ENCODE results near the gene ASIC3.

DNA sequence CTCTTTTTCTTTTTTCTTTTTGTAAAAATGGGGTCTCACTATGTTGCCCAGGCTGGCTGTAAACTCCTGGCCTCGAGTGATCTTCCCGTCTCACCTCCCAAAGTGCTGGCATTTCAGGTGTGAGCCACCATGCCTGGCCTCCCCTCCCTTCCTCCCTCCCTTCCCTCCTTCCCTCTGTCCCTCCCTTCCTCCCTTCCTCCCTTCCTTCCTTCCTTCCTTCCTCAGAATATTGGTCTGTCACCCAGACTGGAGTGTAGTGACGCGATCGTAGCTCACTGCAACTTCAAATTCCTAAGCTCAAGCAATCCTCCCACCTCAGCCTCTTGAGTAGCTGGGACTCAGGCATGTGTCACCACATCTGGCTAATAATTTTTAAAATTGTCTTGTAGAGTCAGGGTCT is 46.3 kb downstream of the ASIC3 start:
- TF ChIP-seq, protein P1, sequence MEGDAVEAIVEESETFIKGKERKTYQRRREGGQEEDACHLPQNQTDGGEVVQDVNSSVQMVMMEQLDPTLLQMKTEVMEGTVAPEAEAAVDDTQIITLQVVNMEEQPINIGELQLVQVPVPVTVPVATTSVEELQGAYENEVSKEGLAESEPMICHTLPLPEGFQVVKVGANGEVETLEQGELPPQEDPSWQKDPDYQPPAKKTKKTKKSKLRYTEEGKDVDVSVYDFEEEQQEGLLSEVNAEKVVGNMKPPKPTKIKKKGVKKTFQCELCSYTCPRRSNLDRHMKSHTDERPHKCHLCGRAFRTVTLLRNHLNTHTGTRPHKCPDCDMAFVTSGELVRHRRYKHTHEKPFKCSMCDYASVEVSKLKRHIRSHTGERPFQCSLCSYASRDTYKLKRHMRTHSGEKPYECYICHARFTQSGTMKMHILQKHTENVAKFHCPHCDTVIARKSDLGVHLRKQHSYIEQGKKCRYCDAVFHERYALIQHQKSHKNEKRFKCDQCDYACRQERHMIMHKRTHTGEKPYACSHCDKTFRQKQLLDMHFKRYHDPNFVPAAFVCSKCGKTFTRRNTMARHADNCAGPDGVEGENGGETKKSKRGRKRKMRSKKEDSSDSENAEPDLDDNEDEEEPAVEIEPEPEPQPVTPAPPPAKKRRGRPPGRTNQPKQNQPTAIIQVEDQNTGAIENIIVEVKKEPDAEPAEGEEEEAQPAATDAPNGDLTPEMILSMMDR (IDR thresholded peaks at IDR 0.05): no peak
- TF ChIP-seq POLR2AphosphoS5 (IDR thresholded peaks at IDR 0.05) (no peak), POLR2A (IDR thresholded peaks at IDR 0.05) (no peak)

Data from prostate gland (tissue), 2 donors.